Mesothelial cell of epicardium (in vitro differentiated cells): ENCODE data around the gene TYW3. TPM values are rescaled to one million over a fixed set of nuclear protein-coding genes. Genes with fewer than 3 reads are reported as not detected.
A peak's percentile ranks its signal among the peaks of the same experiment; 100 is the strongest.

ENCODE experiments used
- DNase-seq, 2 experiments: peaks; one replicate each; pipeline ENCODE4 v3.0.0; 2021; ENCODE audit warnings: low spot score in 2 of 2; ENCODE audit not compliant: unreplicated experiment in 2 of 2
- H3K27ac Mint-ChIP-seq: 2 replicates; pipeline ENCODE4 v1.8.0; 2021; ENCODE audit warnings: mixed read lengths
- H3K27me3 Mint-ChIP-seq: 2 replicates; pipeline ENCODE4 v1.8.0; 2021; ENCODE audit warnings: low read depth, mixed read lengths
- H3K36me3 Mint-ChIP-seq: 2 replicates; pipeline ENCODE4 v1.8.0; 2021; ENCODE audit warnings: mixed read lengths
- H3K4me1 Mint-ChIP-seq: 2 replicates; pipeline ENCODE4 v1.8.0; 2021; ENCODE audit warnings: mixed read lengths
- H3K4me3 Mint-ChIP-seq: 2 replicates; pipeline ENCODE4 v1.8.0; 2021; ENCODE audit warnings: mild to moderate bottlenecking, moderate library complexity, mixed read lengths
- H3K9me3 Mint-ChIP-seq: 2 replicates; pipeline ENCODE4 v1.8.0; 2021; ENCODE audit warnings: mixed read lengths
- total RNA-seq: library from RNA; stranded (reverse); gene quantifications from 3 replicates; pipeline ENCODE4 v1.2.1, GENCODE V29; 2021
- TF ChIP-seq, protein P1 (sequence below): fragments of 200-600 bp; sonication (generic); IDR thresholded peaks from one replicate; pipeline ENCODE4 v1.5.0; 2021; ENCODE audit warnings: antibody characterized with exemption; ENCODE audit not compliant: unreplicated experiment

Gene TYW3
- total RNA-seq, 1 donor from 2014 or later = 13.3 TPM

GRCh38 chr1:74767490-74767889, 34.5 kb downstream of the TYW3 start:
- Mint-ChIP-seq H3K27ac (no peak overlapping the region), H3K4me3 (no peak overlapping the region), H3K36me3 (peaks cover 2% of the 10 kb centered on the region), H3K27me3 (peaks cover 10% of the 10 kb centered on the region), H3K9me3 (no peaks in the 10 kb centered on the region), H3K4me1 (no peaks in the 10 kb centered on the region)
- TF ChIP-seq, protein P1, sequence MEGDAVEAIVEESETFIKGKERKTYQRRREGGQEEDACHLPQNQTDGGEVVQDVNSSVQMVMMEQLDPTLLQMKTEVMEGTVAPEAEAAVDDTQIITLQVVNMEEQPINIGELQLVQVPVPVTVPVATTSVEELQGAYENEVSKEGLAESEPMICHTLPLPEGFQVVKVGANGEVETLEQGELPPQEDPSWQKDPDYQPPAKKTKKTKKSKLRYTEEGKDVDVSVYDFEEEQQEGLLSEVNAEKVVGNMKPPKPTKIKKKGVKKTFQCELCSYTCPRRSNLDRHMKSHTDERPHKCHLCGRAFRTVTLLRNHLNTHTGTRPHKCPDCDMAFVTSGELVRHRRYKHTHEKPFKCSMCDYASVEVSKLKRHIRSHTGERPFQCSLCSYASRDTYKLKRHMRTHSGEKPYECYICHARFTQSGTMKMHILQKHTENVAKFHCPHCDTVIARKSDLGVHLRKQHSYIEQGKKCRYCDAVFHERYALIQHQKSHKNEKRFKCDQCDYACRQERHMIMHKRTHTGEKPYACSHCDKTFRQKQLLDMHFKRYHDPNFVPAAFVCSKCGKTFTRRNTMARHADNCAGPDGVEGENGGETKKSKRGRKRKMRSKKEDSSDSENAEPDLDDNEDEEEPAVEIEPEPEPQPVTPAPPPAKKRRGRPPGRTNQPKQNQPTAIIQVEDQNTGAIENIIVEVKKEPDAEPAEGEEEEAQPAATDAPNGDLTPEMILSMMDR = peak; percentile 42
- DNase-seq = no peak

DNA sequence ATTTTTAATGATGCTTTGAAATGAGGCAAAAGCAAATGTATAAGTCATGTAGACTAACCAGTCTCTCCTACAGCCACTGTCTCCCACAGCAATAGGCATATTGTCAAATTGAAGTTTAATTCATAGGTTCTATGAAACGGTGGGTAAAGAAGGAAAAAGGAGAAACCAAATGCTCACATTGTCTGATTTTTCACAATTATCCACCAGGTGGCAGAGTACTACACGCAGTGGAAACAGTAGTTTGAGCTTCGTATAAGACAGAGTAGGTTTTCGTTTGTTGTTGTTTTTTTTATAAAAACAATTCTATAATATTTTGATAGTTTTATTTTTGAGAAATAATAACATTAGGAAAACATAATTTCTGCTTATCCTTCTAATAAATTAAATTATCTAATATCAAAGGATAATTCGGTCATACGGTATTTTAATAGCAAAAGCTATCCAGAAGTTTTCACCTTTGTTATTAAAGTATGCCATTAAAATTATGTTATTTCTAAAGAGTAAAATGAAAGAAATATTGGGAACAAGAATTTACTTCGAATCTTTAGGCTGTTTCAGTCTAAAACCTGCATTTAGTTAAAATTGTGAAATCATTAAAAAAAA, 39.1 kb downstream of the TYW3 start:
- no peaks in the 10 kb centered on the region for H3K9me3 Mint-ChIP-seq
- no peak overlapping the region for H3K27ac Mint-ChIP-seq
- peaks cover 1% of the 10 kb centered on the region for H3K4me1 Mint-ChIP-seq
- peaks cover 21% of the 10 kb centered on the region for H3K27me3 Mint-ChIP-seq
- no peaks in the 10 kb centered on the region for H3K36me3 Mint-ChIP-seq
- DNase-seq = no peak
- TF ChIP-seq, protein P1 = peak; percentile 81
- no peak overlapping the region for H3K4me3 Mint-ChIP-seq

DNA sequence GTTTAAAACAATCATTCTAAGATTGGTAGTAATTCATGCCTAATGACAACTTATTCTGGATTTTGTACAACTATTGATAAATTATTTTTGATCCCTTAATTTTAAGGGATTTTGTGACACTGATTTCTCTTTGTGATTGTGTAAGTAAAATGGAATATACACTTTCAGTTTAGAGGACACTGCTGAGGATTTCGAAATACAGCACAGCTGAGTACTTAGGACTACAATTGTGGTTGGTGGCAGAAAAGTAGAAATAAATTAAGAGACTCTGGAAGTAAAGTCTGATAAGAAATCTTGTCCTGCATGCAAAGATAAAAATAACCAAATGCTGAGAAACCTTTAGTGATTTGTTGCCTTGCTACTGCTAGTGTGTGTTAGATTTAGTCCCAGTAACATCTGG, 40.0 kb downstream of the TYW3 start:
- DNase-seq = no peak
- H3K27me3 Mint-ChIP-seq = peaks cover 21% of the 10 kb centered on the region
- peaks cover 1% of the 10 kb centered on the region for H3K4me1 Mint-ChIP-seq
- no peak overlapping the region for H3K4me3 Mint-ChIP-seq
- no peaks in the 10 kb centered on the region for H3K9me3 Mint-ChIP-seq
- H3K27ac Mint-ChIP-seq = no peak overlapping the region
- TF ChIP-seq, protein P1 = no peak
- H3K36me3 Mint-ChIP-seq = no peaks in the 10 kb centered on the region

DNA sequence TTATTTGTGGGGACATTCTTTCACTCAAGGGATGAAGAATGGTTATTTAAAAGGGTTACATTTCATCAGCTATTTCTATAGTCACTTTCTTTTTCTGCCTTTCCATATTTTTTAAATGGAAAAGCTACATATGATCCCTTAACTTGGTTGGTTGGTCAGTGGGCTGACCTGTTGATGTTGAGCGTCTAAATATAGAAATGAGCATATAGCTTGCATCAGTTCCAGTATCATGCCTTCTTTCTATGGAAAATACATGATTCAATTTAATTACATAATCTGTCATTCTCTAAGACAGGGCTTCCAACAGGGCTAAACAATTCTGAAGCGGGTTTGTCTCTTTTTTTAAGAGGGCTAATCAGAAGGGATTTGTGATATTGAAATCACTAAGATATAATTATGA, 40.6 kb downstream of the TYW3 start:
- no peak overlapping the region for H3K4me3 Mint-ChIP-seq
- TF ChIP-seq, protein P1 = no peak
- H3K9me3 Mint-ChIP-seq = no peaks in the 10 kb centered on the region
- H3K4me1 Mint-ChIP-seq = peaks cover 1% of the 10 kb centered on the region
- no peak for DNase-seq
- peaks cover 21% of the 10 kb centered on the region for H3K27me3 Mint-ChIP-seq
- no peak overlapping the region for H3K27ac Mint-ChIP-seq
- H3K36me3 Mint-ChIP-seq = no peaks in the 10 kb centered on the region

- H3K4me3 Mint-ChIP-seq = no peak overlapping the region
- H3K27ac Mint-ChIP-seq = no peak overlapping the region
- peaks cover 17% of the 10 kb centered on the region for H3K27me3 Mint-ChIP-seq
- H3K4me1 Mint-ChIP-seq = peaks cover 1% of the 10 kb centered on the region
- H3K9me3 Mint-ChIP-seq = no peaks in the 10 kb centered on the region
- TF ChIP-seq, protein P1 = no peak
- DNase-seq = no peak
- no peaks in the 10 kb centered on the region for H3K36me3 Mint-ChIP-seq
Observed at GRCh38 chr1:74775735-74776134, 42.8 kb downstream of the TYW3 start.

DNA sequence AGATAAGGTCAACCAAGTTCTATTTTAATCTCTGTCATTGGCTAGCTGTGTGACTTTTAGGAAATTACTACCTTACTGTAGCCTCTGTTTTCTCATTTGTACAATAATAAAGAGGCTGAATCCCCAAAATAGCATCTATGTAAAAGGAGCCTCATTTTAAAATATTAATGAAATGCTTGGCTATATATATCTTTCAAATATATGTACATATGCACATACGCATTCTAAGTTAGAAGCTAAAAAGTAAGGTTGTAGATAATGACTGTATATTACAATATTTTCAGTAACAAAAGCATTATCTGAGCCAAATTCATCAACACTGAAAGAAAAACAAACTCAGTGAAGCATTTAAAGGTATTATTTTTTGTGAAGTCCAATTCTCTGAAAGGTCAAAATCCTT, 44.6 kb downstream of the TYW3 start:
- H3K9me3 Mint-ChIP-seq = no peaks in the 10 kb centered on the region
- no peak overlapping the region for H3K4me3 Mint-ChIP-seq
- no peaks in the 10 kb centered on the region for H3K36me3 Mint-ChIP-seq
- no peak overlapping the region for H3K27ac Mint-ChIP-seq
- peaks cover 11% of the 10 kb centered on the region for H3K27me3 Mint-ChIP-seq
- TF ChIP-seq, protein P1 = no peak
- H3K4me1 Mint-ChIP-seq = peaks cover 1% of the 10 kb centered on the region
- no peak for DNase-seq
